HEK293 (cell line): ENCODE data around the gene KCNS3.
A peak's percentile ranks its signal among the peaks of the same experiment; 100 is the strongest.

ENCODE experiments used
- FEZF1 ChIP-seq: fragments of 450-650 bp; formaldehyde crosslinking; IDR thresholded peaks from 2 replicates; pipeline ENCODE4 v1.5.1; 2016; ENCODE audit warnings: missing biosample characterization, missing genetic modification characterization
- GLI4 ChIP-seq: fragments of 450-650 bp; formaldehyde crosslinking; IDR thresholded peaks from 2 replicates; pipeline ENCODE4 v1.5.1; 2016; ENCODE audit warnings: missing biosample characterization, missing genetic modification characterization
- GLIS1 ChIP-seq: fragments of 450-650 bp; formaldehyde crosslinking; IDR thresholded peaks from 2 replicates; pipeline ENCODE4 v1.5.1; 2016; ENCODE audit warnings: missing biosample characterization, missing genetic modification characterization
- GLIS2 ChIP-seq: fragments of 450-650 bp; formaldehyde crosslinking; IDR thresholded peaks from 2 replicates; pipeline ENCODE4 v1.5.1; 2016; ENCODE audit warnings: missing biosample characterization, missing genetic modification characterization
- HOXD13 ChIP-seq: sonication (generic); formaldehyde crosslinking; IDR thresholded peaks from 2 replicates; pipeline ENCODE4 v1.8.0; 2022; ENCODE audit warnings: missing genetic modification reagents, borderline replicate concordance
- MEIS1 ChIP-seq: sonication (generic); formaldehyde crosslinking; IDR thresholded peaks from 2 replicates; pipeline ENCODE4 v1.8.1; 2022; ENCODE audit warnings: missing genetic modification reagents, mild to moderate bottlenecking, borderline replicate concordance
- TCF7L2 ChIP-seq: IDR thresholded peaks from 2 replicates; pipeline ENCODE4 v1.6.1; 2011; ENCODE audit warnings: low read depth, mild to moderate bottlenecking, inconsistent platforms, low read length, moderate library complexity, borderline replicate concordance
- YY1 ChIP-seq: fragments of 450-650 bp; formaldehyde crosslinking; IDR thresholded peaks from 2 replicates; pipeline ENCODE4 v1.5.1; 2018; ENCODE audit warnings: missing biosample characterization, missing genetic modification characterization
- ZBTB17 ChIP-seq: fragments of 450-650 bp; formaldehyde crosslinking; IDR thresholded peaks from 2 replicates; pipeline ENCODE4 v1.5.1; 2016; ENCODE audit warnings: missing biosample characterization, missing genetic modification characterization
- ZFP3 ChIP-seq: fragments of 450-650 bp; formaldehyde crosslinking; IDR thresholded peaks from 2 replicates; pipeline ENCODE4 v1.5.1; 2016; ENCODE audit warnings: low read depth, missing biosample characterization, missing genetic modification characterization
- ZFP37 ChIP-seq: fragments of 450-650 bp; formaldehyde crosslinking; IDR thresholded peaks from 2 replicates; pipeline ENCODE4 v1.5.1; 2016; ENCODE audit warnings: missing biosample characterization, missing genetic modification characterization
- ZIC2 ChIP-seq: fragments of 450-650 bp; formaldehyde crosslinking; IDR thresholded peaks from 2 replicates; pipeline ENCODE4 v1.5.1; 2016; ENCODE audit warnings: missing biosample characterization, missing genetic modification characterization
- ZNF140 ChIP-seq: fragments of 450-650 bp; formaldehyde crosslinking; IDR thresholded peaks from 2 replicates; pipeline ENCODE4 v1.5.1; 2016; ENCODE audit warnings: missing biosample characterization, missing genetic modification characterization
- ZNF157 ChIP-seq: fragments of 450-650 bp; formaldehyde crosslinking; IDR thresholded peaks from 2 replicates; pipeline ENCODE4 v1.5.1; 2016; ENCODE audit warnings: missing biosample characterization, missing genetic modification characterization
- ZNF175 ChIP-seq: fragments of 450-650 bp; formaldehyde crosslinking; IDR thresholded peaks from 2 replicates; pipeline ENCODE4 v1.5.1; 2016; ENCODE audit warnings: missing biosample characterization, missing genetic modification characterization
- ZNF416 ChIP-seq: fragments of 450-650 bp; formaldehyde crosslinking; IDR thresholded peaks from 2 replicates; pipeline ENCODE4 v1.5.1; 2016; ENCODE audit warnings: missing biosample characterization, missing genetic modification characterization
- ZNF529 ChIP-seq: fragments of 450-650 bp; formaldehyde crosslinking; IDR thresholded peaks from 2 replicates; pipeline ENCODE4 v1.5.1; 2017; ENCODE audit warnings: missing genetic modification characterization, missing biosample characterization; ENCODE audit not compliant: insufficient replicate concordance
- ZNF558 ChIP-seq: fragments of 450-650 bp; formaldehyde crosslinking; IDR thresholded peaks from 2 replicates; pipeline ENCODE4 v1.5.1; 2016; ENCODE audit warnings: missing biosample characterization, missing genetic modification characterization
- ZNF585B ChIP-seq: fragments of 450-650 bp; formaldehyde crosslinking; IDR thresholded peaks from 2 replicates; pipeline ENCODE4 v1.5.1; 2016; ENCODE audit warnings: missing biosample characterization, missing genetic modification characterization
- ZNF596 ChIP-seq: fragments of 450-650 bp; IDR thresholded peaks from 2 replicates; pipeline ENCODE4 v1.5.0; 2018; ENCODE audit warnings: missing biosample characterization, mild to moderate bottlenecking, missing genetic modification characterization, moderate library complexity
- ZNF624 ChIP-seq: fragments of 450-650 bp; formaldehyde crosslinking; IDR thresholded peaks from 2 replicates; pipeline ENCODE4 v1.5.1; 2017; ENCODE audit warnings: missing biosample characterization, missing genetic modification characterization
- ZNF768 ChIP-seq: fragments of 450-650 bp; formaldehyde crosslinking; IDR thresholded peaks from 2 replicates; pipeline ENCODE4 v1.5.1; 2018; ENCODE audit warnings: missing biosample characterization, mild to moderate bottlenecking, missing genetic modification characterization
- ZNF776 ChIP-seq: fragments of 450-650 bp; formaldehyde crosslinking; IDR thresholded peaks from 2 replicates; pipeline ENCODE4 v1.5.0; 2017; ENCODE audit warnings: missing biosample characterization, missing genetic modification characterization, borderline replicate concordance
- ZNF785 ChIP-seq: fragments of 450-650 bp; formaldehyde crosslinking; IDR thresholded peaks from 2 replicates; pipeline ENCODE4 v1.5.1; 2016; ENCODE audit warnings: missing biosample characterization, missing genetic modification characterization
- ZNF792 ChIP-seq: fragments of 450-650 bp; formaldehyde crosslinking; IDR thresholded peaks from 2 replicates; pipeline ENCODE4 v1.5.1; 2016; ENCODE audit warnings: missing biosample characterization, missing genetic modification characterization
- ZXDB ChIP-seq: fragments of 450-650 bp; formaldehyde crosslinking; IDR thresholded peaks from 2 replicates; pipeline ENCODE4 v1.5.1; 2016; ENCODE audit warnings: missing biosample characterization, missing genetic modification characterization
- TF ChIP-seq, protein P1 (sequence below): fragments of 450-650 bp; formaldehyde crosslinking; IDR thresholded peaks from 2 replicates; pipeline ENCODE4 v1.5.1; 2017; ENCODE audit warnings: missing biosample characterization, missing genetic modification characterization
- TF ChIP-seq, protein P2 (sequence below): fragments of 450-650 bp; formaldehyde crosslinking; IDR thresholded peaks from 2 replicates; pipeline ENCODE4 v1.5.1; 2016; ENCODE audit warnings: missing biosample characterization, missing genetic modification characterization
- TF ChIP-seq, protein P3 (sequence below): fragments of 450-650 bp; formaldehyde crosslinking; IDR thresholded peaks from 2 replicates; pipeline ENCODE4 v1.5.1; 2016; ENCODE audit warnings: missing biosample characterization, missing genetic modification characterization
- TF ChIP-seq, protein P4 (sequence below): fragments of 450-650 bp; formaldehyde crosslinking; IDR thresholded peaks from 2 replicates; pipeline ENCODE4 v1.5.1; 2016; ENCODE audit warnings: missing biosample characterization, missing genetic modification characterization, borderline replicate concordance
- TF ChIP-seq, protein P5 (sequence below): fragments of 450-650 bp; formaldehyde crosslinking; optimal IDR thresholded peaks from 2 replicates; pipeline ENCODE3; 2016; ENCODE audit warnings: missing biosample characterization, mild to moderate bottlenecking, missing genetic modification characterization

The KCNS3 gene

DNA sequence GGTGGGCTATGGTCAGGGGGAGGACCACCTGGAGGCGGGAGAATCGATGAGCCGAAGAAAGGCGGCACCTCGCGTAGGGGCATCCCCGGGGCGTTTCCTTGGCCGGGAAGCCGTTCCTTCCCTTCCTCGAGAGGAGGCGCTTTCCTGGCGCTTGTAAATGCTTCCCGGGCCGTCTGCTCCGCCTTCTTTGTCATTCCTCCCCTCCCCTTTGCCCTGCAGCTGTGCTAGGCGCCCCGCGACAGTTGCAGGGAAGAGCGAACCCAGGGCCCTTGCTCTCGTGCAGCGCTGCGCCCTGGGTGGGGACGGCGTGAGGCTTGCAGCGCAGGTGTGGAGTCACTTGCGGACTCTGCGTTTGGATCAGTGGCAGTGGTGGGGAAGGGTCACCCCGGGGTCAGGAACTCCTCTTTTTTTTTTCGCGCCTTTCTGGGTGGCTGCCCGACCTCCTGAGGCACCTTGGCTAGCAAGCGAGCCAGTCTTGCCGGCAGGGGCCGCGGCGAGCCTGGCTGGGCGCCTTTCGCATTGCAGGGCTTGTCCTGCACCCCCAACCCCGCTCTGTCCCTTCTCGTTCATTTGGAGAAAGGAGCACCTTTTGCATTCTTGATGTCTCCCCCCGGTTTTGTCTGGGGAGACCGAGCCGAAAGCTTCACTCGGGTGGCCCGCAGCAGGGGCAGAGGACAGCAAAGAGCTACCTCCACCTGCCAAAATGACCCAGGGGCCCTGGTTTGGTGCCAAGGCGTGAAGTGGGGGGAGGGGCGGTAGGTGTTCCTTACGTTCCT, 858 bp downstream of the KCNS3 start (continued):
- TF ChIP-seq TCF7L2 (no peak), ZNF768 (tag by site-specific recombination) (no peak), ZNF416 (tag by site-specific recombination) (no peak), ZNF157 (tag by site-specific recombination) (no peak), GLIS2 (tag by site-specific recombination) (peak; percentile 89), ZNF624 (tag by site-specific recombination) (no peak), ZNF785 (no peak), ZNF792 (tag by site-specific recombination) (no peak), ZIC2 (tag by site-specific recombination) (peak; percentile 92), ZBTB17 (tag by site-specific recombination) (peak; percentile 76), HOXD13 (CRISPR knock-in tag) (no peak; the same call in 1 of the 2 replicates), MEIS1 (no peak), ZFP3 (tag by site-specific recombination) (no peak), ZNF776 (tag by site-specific recombination) (no peak), ZNF596 (no peak), FEZF1 (tag by site-specific recombination) (no peak), ZNF140 (no peak), GLIS1 (tag by site-specific recombination) (peak; percentile 82), ZFP37 (tag by site-specific recombination) (0 out of 2 replicates have a peak, but pooled peaks have one; percentile 19), YY1 (tag by site-specific recombination) (no peak), ZXDB (tag by site-specific recombination) (0 out of 2 replicates have a peak, but pooled peaks have one; percentile 42), ZNF558 (tag by site-specific recombination) (no peak), GLI4 (tag by site-specific recombination) (no peak), ZNF529 (tag by site-specific recombination) (no peak), ZNF585B (tag by site-specific recombination) (no peak), ZNF175 (tag by site-specific recombination) (no peak)
- TF ChIP-seq, protein P1, sequence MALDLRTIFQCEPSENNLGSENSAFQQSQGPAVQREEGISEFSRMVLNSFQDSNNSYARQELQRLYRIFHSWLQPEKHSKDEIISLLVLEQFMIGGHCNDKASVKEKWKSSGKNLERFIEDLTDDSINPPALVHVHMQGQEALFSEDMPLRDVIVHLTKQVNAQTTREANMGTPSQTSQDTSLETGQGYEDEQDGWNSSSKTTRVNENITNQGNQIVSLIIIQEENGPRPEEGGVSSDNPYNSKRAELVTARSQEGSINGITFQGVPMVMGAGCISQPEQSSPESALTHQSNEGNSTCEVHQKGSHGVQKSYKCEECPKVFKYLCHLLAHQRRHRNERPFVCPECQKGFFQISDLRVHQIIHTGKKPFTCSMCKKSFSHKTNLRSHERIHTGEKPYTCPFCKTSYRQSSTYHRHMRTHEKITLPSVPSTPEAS (tag by site-specific recombination), result no peak
- TF ChIP-seq, protein P2, sequence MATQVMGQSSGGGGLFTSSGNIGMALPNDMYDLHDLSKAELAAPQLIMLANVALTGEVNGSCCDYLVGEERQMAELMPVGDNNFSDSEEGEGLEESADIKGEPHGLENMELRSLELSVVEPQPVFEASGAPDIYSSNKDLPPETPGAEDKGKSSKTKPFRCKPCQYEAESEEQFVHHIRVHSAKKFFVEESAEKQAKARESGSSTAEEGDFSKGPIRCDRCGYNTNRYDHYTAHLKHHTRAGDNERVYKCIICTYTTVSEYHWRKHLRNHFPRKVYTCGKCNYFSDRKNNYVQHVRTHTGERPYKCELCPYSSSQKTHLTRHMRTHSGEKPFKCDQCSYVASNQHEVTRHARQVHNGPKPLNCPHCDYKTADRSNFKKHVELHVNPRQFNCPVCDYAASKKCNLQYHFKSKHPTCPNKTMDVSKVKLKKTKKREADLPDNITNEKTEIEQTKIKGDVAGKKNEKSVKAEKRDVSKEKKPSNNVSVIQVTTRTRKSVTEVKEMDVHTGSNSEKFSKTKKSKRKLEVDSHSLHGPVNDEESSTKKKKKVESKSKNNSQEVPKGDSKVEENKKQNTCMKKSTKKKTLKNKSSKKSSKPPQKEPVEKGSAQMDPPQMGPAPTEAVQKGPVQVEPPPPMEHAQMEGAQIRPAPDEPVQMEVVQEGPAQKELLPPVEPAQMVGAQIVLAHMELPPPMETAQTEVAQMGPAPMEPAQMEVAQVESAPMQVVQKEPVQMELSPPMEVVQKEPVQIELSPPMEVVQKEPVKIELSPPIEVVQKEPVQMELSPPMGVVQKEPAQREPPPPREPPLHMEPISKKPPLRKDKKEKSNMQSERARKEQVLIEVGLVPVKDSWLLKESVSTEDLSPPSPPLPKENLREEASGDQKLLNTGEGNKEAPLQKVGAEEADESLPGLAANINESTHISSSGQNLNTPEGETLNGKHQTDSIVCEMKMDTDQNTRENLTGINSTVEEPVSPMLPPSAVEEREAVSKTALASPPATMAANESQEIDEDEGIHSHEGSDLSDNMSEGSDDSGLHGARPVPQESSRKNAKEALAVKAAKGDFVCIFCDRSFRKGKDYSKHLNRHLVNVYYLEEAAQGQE, result 0 out of 2 replicates have a peak, but pooled peaks have one; percentile 10
- TF ChIP-seq, protein P3, sequence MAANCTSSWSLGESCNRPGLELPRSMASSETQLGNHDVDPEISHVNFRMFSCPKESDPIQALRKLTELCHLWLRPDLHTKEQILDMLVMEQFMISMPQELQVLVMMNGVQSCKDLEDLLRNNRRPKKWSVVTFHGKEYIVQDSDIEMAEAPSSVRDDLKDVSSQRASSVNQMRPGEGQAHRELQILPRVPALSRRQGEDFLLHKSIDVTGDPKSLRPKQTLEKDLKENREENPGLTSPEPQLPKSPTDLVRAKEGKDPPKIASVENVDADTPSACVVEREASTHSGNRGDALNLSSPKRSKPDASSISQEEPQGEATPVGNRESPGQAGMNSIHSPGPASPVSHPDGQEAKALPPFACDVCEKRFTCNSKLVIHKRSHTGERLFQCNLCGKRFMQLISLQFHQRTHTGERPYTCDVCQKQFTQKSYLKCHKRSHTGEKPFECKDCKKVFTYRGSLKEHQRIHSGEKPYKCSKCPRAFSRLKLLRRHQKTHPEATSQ (tag by site-specific recombination), result no peak
- TF ChIP-seq, protein P4, sequence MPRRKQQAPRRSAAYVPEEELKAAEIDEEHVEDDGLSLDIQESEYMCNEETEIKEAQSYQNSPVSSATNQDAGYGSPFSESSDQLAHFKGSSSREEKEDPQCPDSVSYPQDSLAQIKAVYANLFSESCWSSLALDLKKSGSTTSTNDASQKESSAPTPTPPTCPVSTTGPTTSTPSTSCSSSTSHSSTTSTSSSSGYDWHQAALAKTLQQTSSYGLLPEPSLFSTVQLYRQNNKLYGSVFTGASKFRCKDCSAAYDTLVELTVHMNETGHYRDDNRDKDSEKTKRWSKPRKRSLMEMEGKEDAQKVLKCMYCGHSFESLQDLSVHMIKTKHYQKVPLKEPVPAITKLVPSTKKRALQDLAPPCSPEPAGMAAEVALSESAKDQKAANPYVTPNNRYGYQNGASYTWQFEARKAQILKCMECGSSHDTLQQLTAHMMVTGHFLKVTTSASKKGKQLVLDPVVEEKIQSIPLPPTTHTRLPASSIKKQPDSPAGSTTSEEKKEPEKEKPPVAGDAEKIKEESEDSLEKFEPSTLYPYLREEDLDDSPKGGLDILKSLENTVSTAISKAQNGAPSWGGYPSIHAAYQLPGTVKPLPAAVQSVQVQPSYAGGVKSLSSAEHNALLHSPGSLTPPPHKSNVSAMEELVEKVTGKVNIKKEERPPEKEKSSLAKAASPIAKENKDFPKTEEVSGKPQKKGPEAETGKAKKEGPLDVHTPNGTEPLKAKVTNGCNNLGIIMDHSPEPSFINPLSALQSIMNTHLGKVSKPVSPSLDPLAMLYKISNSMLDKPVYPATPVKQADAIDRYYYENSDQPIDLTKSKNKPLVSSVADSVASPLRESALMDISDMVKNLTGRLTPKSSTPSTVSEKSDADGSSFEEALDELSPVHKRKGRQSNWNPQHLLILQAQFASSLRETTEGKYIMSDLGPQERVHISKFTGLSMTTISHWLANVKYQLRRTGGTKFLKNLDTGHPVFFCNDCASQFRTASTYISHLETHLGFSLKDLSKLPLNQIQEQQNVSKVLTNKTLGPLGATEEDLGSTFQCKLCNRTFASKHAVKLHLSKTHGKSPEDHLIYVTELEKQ (tag by site-specific recombination), result no peak
- TF ChIP-seq, protein P5, sequence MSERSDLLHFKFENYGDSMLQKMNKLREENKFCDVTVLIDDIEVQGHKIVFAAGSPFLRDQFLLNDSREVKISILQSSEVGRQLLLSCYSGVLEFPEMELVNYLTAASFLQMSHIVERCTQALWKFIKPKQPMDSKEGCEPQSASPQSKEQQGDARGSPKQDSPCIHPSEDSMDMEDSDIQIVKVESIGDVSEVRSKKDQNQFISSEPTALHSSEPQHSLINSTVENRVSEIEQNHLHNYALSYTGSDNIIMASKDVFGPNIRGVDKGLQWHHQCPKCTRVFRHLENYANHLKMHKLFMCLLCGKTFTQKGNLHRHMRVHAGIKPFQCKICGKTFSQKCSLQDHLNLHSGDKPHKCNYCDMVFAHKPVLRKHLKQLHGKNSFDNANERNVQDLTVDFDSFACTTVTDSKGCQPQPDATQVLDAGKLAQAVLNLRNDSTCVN (tag by site-specific recombination), result peak; percentile 23
